Measurements from ENCODE around the gene BCKDHB.

The BCKDHB gene

GRCh38 chr6:80331974-80332373, 225.5 kb downstream of the BCKDHB start:
- no peak for DNase-seq (ENCODE audit: low spot score)

- DNase-seq (ENCODE audit: low spot score): no peak
Observed at GRCh38 chr6:80333342-80333741, 226.9 kb downstream of the BCKDHB start.

GRCh38 chr6:80335121-80335531, 228.7 kb downstream of the BCKDHB start:
- DNase-seq (ENCODE audit: low spot score): no peak

- DNase-seq (ENCODE audit: low spot score): no peak
Observed at GRCh38 chr6:80336911-80337310, 230.4 kb downstream of the BCKDHB start.

GRCh38 chr6:80338201-80338836, 231.8 kb downstream of the BCKDHB start:
- DNase-seq (ENCODE audit: low spot score): peak; percentile 86

- DNase-seq (ENCODE audit: low spot score): no peak
Observed at GRCh38 chr6:80339421-80339820, 232.9 kb downstream of the BCKDHB start.

GRCh38 chr6:80340280-80340679, 233.8 kb downstream of the BCKDHB start:
- DNase-seq (ENCODE audit: low spot score): no peak

GRCh38 chr6:80340686-80341085, 234.2 kb downstream of the BCKDHB start:
- DNase-seq (ENCODE audit: low spot score): no peak

- DNase-seq (ENCODE audit: low spot score): no peak
Observed at GRCh38 chr6:80341330-80341729, 234.9 kb downstream of the BCKDHB start.

- no peak for DNase-seq (ENCODE audit: low spot score)
Observed at GRCh38 chr6:80343511-80343910, 237.0 kb downstream of the BCKDHB start.

- no peak for DNase-seq (ENCODE audit: low spot score)
Observed at GRCh38 chr6:80347101-80347500, 240.6 kb downstream of the BCKDHB start.

GRCh38 chr6:80348263-80348662, 241.8 kb downstream of the BCKDHB start:
- DNase-seq (ENCODE audit: low spot score): no peak

- no peak for DNase-seq (ENCODE audit: low spot score)
Observed at GRCh38 chr6:80356000-80356399, 249.5 kb downstream of the BCKDHB start.

GRCh38 chr6:80356545-80356944, 250.1 kb downstream of the BCKDHB start:
- no peak for DNase-seq (ENCODE audit: low spot score)

GRCh38 chr6:80357081-80357480, 250.6 kb downstream of the BCKDHB start:
- no peak for DNase-seq (ENCODE audit: low spot score)

- DNase-seq (ENCODE audit: low spot score): no peak
Observed at GRCh38 chr6:80357674-80358073, 251.2 kb downstream of the BCKDHB start.

- DNase-seq (ENCODE audit: low spot score): no peak
Observed at GRCh38 chr6:80363501-80364122, 257.1 kb downstream of the BCKDHB start.

GRCh38 chr6:80364149-80364548, 257.7 kb downstream of the BCKDHB start:
- no peak for DNase-seq (ENCODE audit: low spot score)

GRCh38 chr6:80366051-80366450, 259.6 kb downstream of the BCKDHB start:
- DNase-seq (ENCODE audit: low spot score): no peak

- no peak for DNase-seq (ENCODE audit: low spot score)
Observed at GRCh38 chr6:80366714-80367113, 260.2 kb downstream of the BCKDHB start.

- DNase-seq (ENCODE audit: low spot score): no peak
Observed at GRCh38 chr6:80376411-80376810, 269.9 kb downstream of the BCKDHB start.

- no peak for DNase-seq (ENCODE audit: low spot score)
Observed at GRCh38 chr6:80380566-80380965, 274.1 kb downstream of the BCKDHB start.

GRCh38 chr6:80382811-80383210, 276.3 kb downstream of the BCKDHB start:
- no peak for DNase-seq (ENCODE audit: low spot score)

GRCh38 chr6:80388507-80388906, 282.0 kb downstream of the BCKDHB start:
- DNase-seq (ENCODE audit: low spot score): no peak
